ENCODE results near the gene CELSR3.

The CELSR3 gene

GRCh38 chr3:48631516-48632448, 30.9 kb downstream of the CELSR3 start:
- DNase-seq = no peak

GRCh38 chr3:48630833-48631232, 31.9 kb downstream of the CELSR3 start:
- DNase-seq = no peak

- no peak for DNase-seq
These were observed 32.3 kb downstream of the CELSR3 start for GRCh38 chr3:48630407-48630806.

GRCh38 chr3:48629894-48630293, 32.8 kb downstream of the CELSR3 start:
- DNase-seq = no peak

GRCh38 chr3:48628277-48629017, 34.2 kb downstream of the CELSR3 start:
- DNase-seq = no peak

GRCh38 chr3:48625600-48625999, 37.1 kb downstream of the CELSR3 start:
- DNase-seq = no peak

GRCh38 chr3:48624767-48625166, 37.9 kb downstream of the CELSR3 start:
- no peak for DNase-seq

GRCh38 chr3:48623851-48624547, 38.7 kb downstream of the CELSR3 start:
- no peak for DNase-seq

- no peak for DNase-seq
These were observed 41.2 kb downstream of the CELSR3 start, which contains the start of gene TMEM89 for GRCh38 chr3:48621461-48621869. Gene TMEM89, minus strand, starts transcription at chr3:48621769. Its CDS starts 13 bp downstream, at chr3:48621756.

- no peak for DNase-seq
These were observed 42.9 kb downstream of the CELSR3 start for GRCh38 chr3:48619541-48620524.

GRCh38 chr3:48617559-48617958, 45.1 kb downstream of the CELSR3 start:
- DNase-seq = no peak

GRCh38 chr3:48614044-48614443, 48.6 kb downstream of the CELSR3 start:
- no peak for DNase-seq

- DNase-seq = no peak
These were observed 50.4 kb downstream of the CELSR3 start for GRCh38 chr3:48612309-48612708.

GRCh38 chr3:48609088-48610005, 53.3 kb downstream of the CELSR3 start, which contains the start of gene UQCRC1:
Gene UQCRC1, minus strand, starts transcription at chr3:48609646. Its CDS starts 26 bp downstream, at chr3:48609620.
- peak; percentile 94 for DNase-seq

- DNase-seq = no peak
These were observed 55.2 kb downstream of the CELSR3 start for GRCh38 chr3:48607519-48607918.

GRCh38 chr3:48601622-48601994, 61.1 kb downstream of the CELSR3 start:
- DNase-seq = no peak

- no peak for DNase-seq
These were observed 61.7 kb downstream of the CELSR3 start for GRCh38 chr3:48600711-48601621.

- DNase-seq = no peak
These were observed 63.0 kb downstream of the CELSR3 start for GRCh38 chr3:48599509-48600285.

GRCh38 chr3:48599077-48599501, 63.6 kb downstream of the CELSR3 start:
- no peak for DNase-seq
